ENCODE results near the gene VSNL1. TPM values are rescaled to one million over a fixed set of nuclear protein-coding genes. Genes with fewer than 3 reads are reported as not detected.

The VSNL1 gene
- total RNA-seq, 1 experiment from 2014 or later: 9.9 TPM

- Histone ChIP-seq H4K91ac (ENCODE audit: insufficient read length, low read depth, low read length) (no peak overlapping the region), H3K18ac (ENCODE audit: insufficient read length, low read depth, low read length) (no peak overlapping the region), H4K5ac (ENCODE audit: insufficient read length, low read depth, low read length) (no peak overlapping the region), H3K56ac (ENCODE audit: insufficient read length, low read depth, low read length) (no peak overlapping the region), H3K9me3 (ENCODE audit: control insufficient read depth, low read depth, low read length) (no peaks in the 10 kb centered on the region), H2BK12ac (ENCODE audit: insufficient read length, low read depth, low read length) (no peak overlapping the region), H3K79me2 (ENCODE audit: insufficient read depth, low read length) (no peaks in the 10 kb centered on the region), H2BK5ac (ENCODE audit: insufficient read length, low read length) (no peak overlapping the region), H4K8ac (replicated peaks; ENCODE audit: insufficient read length, low read depth, low read length) (no peak overlapping the region), H2BK15ac (ENCODE audit: low read depth, low read length) (no peak overlapping the region), H3K23ac (ENCODE audit: insufficient read length, low read depth, low read length) (no peak overlapping the region), H3K27me3 (ENCODE audit: insufficient read depth, low read length) (no peaks in the 10 kb centered on the region), H2AFZ (ENCODE audit: low read length) (no peak overlapping the region), H3T11ph (ENCODE audit: low read length) (no peak overlapping the region), H3K79me1 (ENCODE audit: insufficient read depth, low read depth, low read length, poor library complexity, severe bottlenecking) (no peaks in the 10 kb centered on the region), H3K27ac (ENCODE audit: insufficient read length, low read depth, low read length) (no peak overlapping the region), H3K14ac (ENCODE audit: insufficient read depth, low read length) (no peak overlapping the region), H3K4ac (ENCODE audit: low read depth, low read length) (no peak overlapping the region), H2BK120ac (ENCODE audit: low read depth, low read length, poor library complexity, severe bottlenecking) (no peak overlapping the region), H4K20me1 (ENCODE audit: control insufficient read depth, insufficient read depth, insufficient read length) (no peaks in the 10 kb centered on the region), H2BK20ac (ENCODE audit: low read depth, low read length, poor library complexity, severe bottlenecking) (no peak overlapping the region), H2AK5ac (ENCODE audit: insufficient read length, low read length) (no peak overlapping the region), H3K4me1 (ENCODE audit: insufficient read depth, low read length) (peaks cover 4% of the 10 kb centered on the region), H3K23me2 (ENCODE audit: insufficient read length, low read depth, low read length, poor library complexity, severe bottlenecking) (peaks cover 8% of the 10 kb centered on the region), H3K9ac (ENCODE audit: extremely low read depth, insufficient read length, low read length) (no peak overlapping the region), H3K4me2 (ENCODE audit: insufficient read depth, insufficient read length, low read length) (no peak overlapping the region)
- H3K4me3 Mint-ChIP-seq: no peak overlapping the region
- H3K9me3 Mint-ChIP-seq: no peaks in the 10 kb centered on the region
- no CpG with 5 or more reads among the region's 2 CpGs for WGBS (ENCODE audit: extremely low coverage, insufficient read length, low lambda C conversion rate)
- DNase-seq: no peak
- peaks cover 9 to 15% of the 10 kb centered on the region in 2 experiments for H3K4me1 Mint-ChIP-seq
- H3K27ac Mint-ChIP-seq: no peak overlapping the region
- H3K36me3 Mint-ChIP-seq (ENCODE audit: insufficient read depth in 1 of 3, low read depth in 3 of 3): no peaks in the 10 kb centered on the region
- peaks cover 17% of the 10 kb centered on the region for H3K27me3 Mint-ChIP-seq (ENCODE audit: low read depth)
- TF ChIP-seq CTCF (conservative IDR thresholded peaks at IDR 0.05): no peak
Measured at GRCh38 chr2:17533546-17533945, 7.0 kb upstream of the VSNL1 start.
